CMK (cell line): ENCODE results near the gene OR5C1.
"Not testable (repeated sequence)": the region's sequence is repeated elsewhere in the genome, so short reads cannot be mapped to it uniquely, and the experiment has no call there.

ENCODE experiments used
- DNase-seq: peaks from one replicate; pipeline ENCODE4 v3.0.0-alpha.2; 2010; ENCODE audit warnings: low read depth

The OR5C1 gene

GRCh38 chr9:122810306-122810946, 21.7 kb downstream of the OR5C1 start:
- peak; percentile 44 for DNase-seq

GRCh38 chr9:122812736-122813135, 24.0 kb downstream of the OR5C1 start:
- no peak for DNase-seq

GRCh38 chr9:122814545-122814944, 25.8 kb downstream of the OR5C1 start:
- no peak for DNase-seq

- DNase-seq, result no peak
These were observed 26.8 kb downstream of the OR5C1 start for GRCh38 chr9:122815544-122815943.

- peak; percentile 76 for DNase-seq
These were observed 27.6 kb downstream of the OR5C1 start for GRCh38 chr9:122816163-122816867.

GRCh38 chr9:122819326-122819725, 30.6 kb downstream of the OR5C1 start:
- no peak for DNase-seq

GRCh38 chr9:122819791-122820489, 31.2 kb downstream of the OR5C1 start:
- no peak for DNase-seq

- no peak for DNase-seq
These were observed 31.7 kb downstream of the OR5C1 start for GRCh38 chr9:122820490-122820845.

- DNase-seq, result peak; percentile 36
These were observed 32.7 kb downstream of the OR5C1 start for GRCh38 chr9:122821278-122821943.

GRCh38 chr9:122822056-122822455, 33.3 kb downstream of the OR5C1 start:
- no peak for DNase-seq

GRCh38 chr9:122822938-122823337, 34.2 kb downstream of the OR5C1 start:
- DNase-seq, result no peak

GRCh38 chr9:122827761-122828093, 39.0 kb downstream of the OR5C1 start:
- no peak for DNase-seq

GRCh38 chr9:122828965-122829284, 40.2 kb downstream of the OR5C1 start:
- DNase-seq, result not testable (repeated sequence)

GRCh38 chr9:122832194-122832593, 43.5 kb downstream of the OR5C1 start:
- no peak for DNase-seq

- peak; percentile 31 for DNase-seq
These were observed 46.6 kb downstream of the OR5C1 start for GRCh38 chr9:122835313-122835731.

GRCh38 chr9:122837266-122837850, 48.6 kb downstream of the OR5C1 start:
- no peak for DNase-seq

- not testable (repeated sequence) for DNase-seq
These were observed 49.7 kb downstream of the OR5C1 start for GRCh38 chr9:122838441-122838840.
